Measurements from ENCODE around the gene UBL3.

UBL3 gene

GRCh38 chr13:29832761-29833298 lies 17.6 kb downstream of the UBL3 start:
- Histone ChIP-seq H3K4me3 (ENCODE audit: low read length) (no peak overlapping the region), H3K4me1 (ENCODE audit: control insufficient read depth, insufficient read depth, low read length) (peaks cover 14% of the 10 kb centered on the region), H3K36me3 (ENCODE audit: control insufficient read depth, insufficient read depth, low read length) (no peaks in the 10 kb centered on the region), H3K27me3 (ENCODE audit: control insufficient read depth, insufficient read depth, low read length) (no peaks in the 10 kb centered on the region), H3K9me3 (ENCODE audit: control insufficient read depth, low read length) (no peaks in the 10 kb centered on the region), H3K9ac (ENCODE audit: low read length) (no peak overlapping the region)

DNA sequence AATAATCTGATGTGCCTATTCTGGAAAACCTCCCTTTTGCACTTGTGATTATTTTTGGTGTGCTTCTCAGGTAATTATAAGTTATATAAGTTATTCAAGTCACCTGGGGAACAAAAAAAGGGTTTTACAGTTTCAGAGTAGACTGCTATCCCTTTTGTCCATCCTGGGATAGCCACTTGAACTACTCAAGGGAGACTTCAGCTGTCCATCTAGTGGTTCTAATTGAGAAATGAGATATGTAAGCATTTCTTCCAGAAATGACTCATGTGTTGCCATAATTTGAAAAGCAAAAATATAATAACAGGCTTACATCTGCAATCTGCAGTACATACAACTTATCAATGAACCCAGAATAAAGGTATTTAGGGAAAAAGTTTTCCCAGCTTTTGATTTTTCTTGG lies 20.4 kb downstream of the UBL3 start:
- no peak overlapping the region for H3K9ac ChIP-seq (ENCODE audit: low read length)
- H3K4me1 ChIP-seq (ENCODE audit: control insufficient read depth, insufficient read depth, low read length): peaks cover 14% of the 10 kb centered on the region
- H3K4me3 ChIP-seq (ENCODE audit: low read length): no peak overlapping the region
- H3K36me3 ChIP-seq (ENCODE audit: control insufficient read depth, insufficient read depth, low read length): no peaks in the 10 kb centered on the region
- no peaks in the 10 kb centered on the region for H3K27me3 ChIP-seq (ENCODE audit: control insufficient read depth, insufficient read depth, low read length)
- H3K9me3 ChIP-seq (ENCODE audit: control insufficient read depth, low read length): no peaks in the 10 kb centered on the region

DNA sequence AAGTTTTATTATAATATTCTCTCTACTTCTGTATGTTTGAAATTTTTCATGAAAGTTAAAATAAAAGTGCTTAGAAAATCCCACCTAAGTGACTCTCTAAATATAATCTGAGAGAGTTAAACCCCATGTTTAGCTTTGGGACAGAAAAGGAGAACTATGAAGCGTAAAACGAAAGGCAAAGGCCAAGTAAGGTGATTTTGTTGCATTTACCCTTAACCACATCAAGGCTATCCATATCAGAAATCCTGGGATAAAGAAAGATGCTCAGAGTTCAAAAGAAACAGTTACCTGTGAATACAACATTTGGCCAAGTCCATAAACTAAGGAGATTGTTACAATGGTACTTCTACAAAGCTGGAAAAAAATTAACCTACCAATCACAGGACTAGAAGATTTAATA lies 31.3 kb downstream of the UBL3 start:
- H3K27me3 ChIP-seq (ENCODE audit: control insufficient read depth, insufficient read depth, low read length): no peaks in the 10 kb centered on the region
- no peaks in the 10 kb centered on the region for H3K9me3 ChIP-seq (ENCODE audit: control insufficient read depth, low read length)
- no peaks in the 10 kb centered on the region for H3K4me1 ChIP-seq (ENCODE audit: control insufficient read depth, insufficient read depth, low read length)
- no peak overlapping the region for H3K4me3 ChIP-seq (ENCODE audit: low read length)
- no peaks in the 10 kb centered on the region for H3K36me3 ChIP-seq (ENCODE audit: control insufficient read depth, insufficient read depth, low read length)
- H3K9ac ChIP-seq (ENCODE audit: low read length): no peak overlapping the region

DNA sequence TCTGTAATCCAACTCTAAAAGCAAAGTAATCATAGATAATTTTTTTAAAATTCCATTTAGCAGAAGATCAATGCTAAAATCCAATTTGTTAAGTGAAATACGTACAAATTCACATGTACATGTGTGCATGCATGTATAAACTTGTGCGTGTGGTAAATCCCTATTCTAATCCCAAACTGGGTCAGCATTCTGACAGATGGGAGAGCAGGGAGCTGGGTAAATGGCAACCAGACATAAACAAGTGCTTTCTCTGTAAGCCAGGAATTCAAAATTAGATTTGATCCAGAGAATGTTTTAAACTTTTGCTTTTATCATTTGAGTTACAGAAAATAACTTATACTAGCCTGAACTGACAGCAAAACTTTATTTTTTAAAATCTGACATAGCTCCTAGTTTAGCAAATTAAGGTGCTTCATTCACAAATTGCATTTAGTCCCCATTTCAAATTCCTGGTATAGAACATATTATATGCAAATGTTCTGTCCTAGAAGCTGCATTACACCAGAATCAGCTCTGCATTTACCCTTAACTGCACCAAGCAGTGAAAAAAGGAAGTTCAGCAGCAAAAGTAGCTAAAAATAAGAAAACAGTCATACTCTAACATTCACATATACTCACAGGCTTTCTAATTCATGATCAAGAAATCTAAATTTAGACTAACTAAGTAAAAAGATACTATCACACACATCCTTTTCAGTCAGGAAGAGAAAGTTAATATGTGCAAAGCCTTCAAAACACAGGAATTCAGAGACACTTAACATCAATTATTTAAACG lies 32.6 kb downstream of the UBL3 start:
- Histone ChIP-seq H3K27me3 (ENCODE audit: control insufficient read depth, insufficient read depth, low read length) (no peaks in the 10 kb centered on the region), H3K4me3 (ENCODE audit: low read length) (no peak overlapping the region), H3K9ac (ENCODE audit: low read length) (no peak overlapping the region), H3K4me1 (ENCODE audit: control insufficient read depth, insufficient read depth, low read length) (no peaks in the 10 kb centered on the region), H3K9me3 (ENCODE audit: control insufficient read depth, low read length) (no peaks in the 10 kb centered on the region), H3K36me3 (ENCODE audit: control insufficient read depth, insufficient read depth, low read length) (no peaks in the 10 kb centered on the region)

- Histone ChIP-seq H3K36me3 (ENCODE audit: control insufficient read depth, insufficient read depth, low read length) (no peaks in the 10 kb centered on the region), H3K9ac (ENCODE audit: low read length) (no peak overlapping the region), H3K4me1 (ENCODE audit: control insufficient read depth, insufficient read depth, low read length) (peaks cover 6% of the 10 kb centered on the region), H3K9me3 (ENCODE audit: control insufficient read depth, low read length) (no peaks in the 10 kb centered on the region), H3K4me3 (ENCODE audit: low read length) (no peak overlapping the region), H3K27me3 (ENCODE audit: control insufficient read depth, insufficient read depth, low read length) (no peaks in the 10 kb centered on the region)
Observed at GRCh38 chr13:29816715-29817114, 33.7 kb downstream of the UBL3 start.

- no peaks in the 10 kb centered on the region for H3K36me3 ChIP-seq (ENCODE audit: control insufficient read depth, insufficient read depth, low read length)
- H3K4me1 ChIP-seq (ENCODE audit: control insufficient read depth, insufficient read depth, low read length): peaks cover 19% of the 10 kb centered on the region
- H3K4me3 ChIP-seq (ENCODE audit: low read length): no peak overlapping the region
- no peak overlapping the region for H3K9ac ChIP-seq (ENCODE audit: low read length)
- no peaks in the 10 kb centered on the region for H3K27me3 ChIP-seq (ENCODE audit: control insufficient read depth, insufficient read depth, low read length)
- H3K9me3 ChIP-seq (ENCODE audit: control insufficient read depth, low read length): no peaks in the 10 kb centered on the region
Observed at GRCh38 chr13:29815336-29815735, 35.1 kb downstream of the UBL3 start.

- no peak overlapping the region for H3K9ac ChIP-seq (ENCODE audit: low read length)
- H3K4me3 ChIP-seq (ENCODE audit: low read length): no peak overlapping the region
- H3K4me1 ChIP-seq (ENCODE audit: control insufficient read depth, insufficient read depth, low read length): peaks cover 36% of the 10 kb centered on the region
- no peaks in the 10 kb centered on the region for H3K9me3 ChIP-seq (ENCODE audit: control insufficient read depth, low read length)
- no peaks in the 10 kb centered on the region for H3K36me3 ChIP-seq (ENCODE audit: control insufficient read depth, insufficient read depth, low read length)
- no peaks in the 10 kb centered on the region for H3K27me3 ChIP-seq (ENCODE audit: control insufficient read depth, insufficient read depth, low read length)
Observed at GRCh38 chr13:29810898-29811297, 39.5 kb downstream of the UBL3 start.

- no peaks in the 10 kb centered on the region for H3K36me3 ChIP-seq (ENCODE audit: control insufficient read depth, insufficient read depth, low read length)
- no peak overlapping the region for H3K9ac ChIP-seq (ENCODE audit: low read length)
- no peaks in the 10 kb centered on the region for H3K9me3 ChIP-seq (ENCODE audit: control insufficient read depth, low read length)
- H3K27me3 ChIP-seq (ENCODE audit: control insufficient read depth, insufficient read depth, low read length): no peaks in the 10 kb centered on the region
- H3K4me3 ChIP-seq (ENCODE audit: low read length): no peak overlapping the region
- peaks cover 36% of the 10 kb centered on the region for H3K4me1 ChIP-seq (ENCODE audit: control insufficient read depth, insufficient read depth, low read length)
Observed at GRCh38 chr13:29810145-29810742, 40.2 kb downstream of the UBL3 start.

DNA sequence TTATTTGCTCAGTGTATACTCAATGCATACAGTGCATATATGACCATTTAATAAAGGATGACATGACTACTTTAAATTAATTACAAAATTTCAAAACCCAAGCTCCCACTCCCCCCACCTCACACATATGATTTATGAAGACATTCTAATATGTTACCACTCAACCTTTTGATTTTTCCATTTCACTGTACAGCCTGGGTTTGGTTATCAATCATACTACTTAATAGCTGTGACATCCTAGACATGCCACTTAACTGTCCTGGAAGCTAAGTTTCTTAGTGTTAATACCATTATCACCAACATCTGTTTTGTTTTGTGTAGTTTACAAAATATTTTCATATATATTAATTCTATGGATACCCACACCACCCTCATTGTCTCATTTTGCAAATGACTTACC lies 42.2 kb downstream of the UBL3 start:
- H3K9ac ChIP-seq (ENCODE audit: low read length): no peak overlapping the region
- peaks cover 36% of the 10 kb centered on the region for H3K4me1 ChIP-seq (ENCODE audit: control insufficient read depth, insufficient read depth, low read length)

DNA sequence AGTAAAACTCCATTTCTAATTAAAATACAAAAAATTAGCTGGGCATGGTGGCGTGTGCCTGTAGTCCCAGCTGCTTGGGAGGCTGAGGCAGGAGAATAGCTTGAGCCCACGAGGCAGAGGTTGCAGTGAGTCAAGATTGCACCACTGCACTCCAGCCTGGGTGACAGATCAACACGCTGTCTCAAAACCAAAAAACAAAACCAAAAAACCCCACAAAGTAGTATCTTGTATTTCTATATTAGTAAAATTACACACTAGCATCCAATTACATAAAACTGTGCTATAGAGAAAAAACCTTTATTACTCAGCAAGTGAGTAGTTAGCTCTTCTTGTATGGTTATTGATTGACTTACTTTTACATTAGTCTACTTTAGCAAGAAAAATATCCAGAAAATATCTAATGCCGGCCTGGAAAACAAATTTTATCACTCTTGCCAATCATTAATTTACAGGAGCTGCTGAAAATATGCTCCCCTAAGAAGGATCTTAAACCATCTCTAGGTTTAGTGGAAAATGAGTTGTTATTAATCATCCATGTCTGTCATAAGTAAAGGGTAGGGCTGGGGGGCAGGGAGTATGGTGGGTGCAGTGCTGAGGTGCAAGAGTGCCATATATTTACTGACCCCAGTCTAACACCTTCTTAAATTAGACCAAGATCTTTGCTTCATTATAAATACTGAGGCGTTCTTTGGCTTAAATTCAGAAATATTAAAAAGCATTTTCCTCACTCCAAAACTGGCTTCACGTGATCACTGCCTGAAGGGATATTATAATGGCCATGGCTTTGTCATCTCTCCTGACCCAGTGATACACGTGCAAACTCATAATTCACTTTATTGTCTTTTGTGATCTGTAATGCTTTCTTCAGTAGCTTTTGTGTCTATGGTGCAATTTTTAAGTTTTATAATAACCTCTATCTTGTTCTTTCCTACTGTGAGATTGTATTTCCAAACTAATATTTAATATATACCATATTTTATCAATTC lies 44.1 kb downstream of the UBL3 start:
- no peaks in the 10 kb centered on the region for H3K9me3 ChIP-seq (ENCODE audit: control insufficient read depth, low read length)
- no peaks in the 10 kb centered on the region for H3K36me3 ChIP-seq (ENCODE audit: control insufficient read depth, insufficient read depth, low read length)
- no peaks in the 10 kb centered on the region for H3K27me3 ChIP-seq (ENCODE audit: control insufficient read depth, insufficient read depth, low read length)
- H3K4me1 ChIP-seq (ENCODE audit: control insufficient read depth, insufficient read depth, low read length): peaks cover 26% of the 10 kb centered on the region
- H3K4me3 ChIP-seq (ENCODE audit: low read length): no peak overlapping the region
- H3K9ac ChIP-seq (ENCODE audit: low read length): no peak overlapping the region

More for the DNA sequence above, 42.2 kb downstream of the UBL3 start:
- Histone ChIP-seq H3K27me3 (ENCODE audit: control insufficient read depth, insufficient read depth, low read length) (no peaks in the 10 kb centered on the region), H3K4me3 (ENCODE audit: low read length) (no peak overlapping the region), H3K9me3 (ENCODE audit: control insufficient read depth, low read length) (no peaks in the 10 kb centered on the region), H3K36me3 (ENCODE audit: control insufficient read depth, insufficient read depth, low read length) (no peaks in the 10 kb centered on the region)

GRCh38 chr13:29803221-29803620 lies 47.2 kb downstream of the UBL3 start:
- H3K36me3 ChIP-seq (ENCODE audit: control insufficient read depth, insufficient read depth, low read length): no peaks in the 10 kb centered on the region
- no peaks in the 10 kb centered on the region for H3K9me3 ChIP-seq (ENCODE audit: control insufficient read depth, low read length)
- H3K4me3 ChIP-seq (ENCODE audit: low read length): no peak overlapping the region
- H3K27me3 ChIP-seq (ENCODE audit: control insufficient read depth, insufficient read depth, low read length): no peaks in the 10 kb centered on the region
- H3K9ac ChIP-seq (ENCODE audit: low read length): no peak overlapping the region
- H3K4me1 ChIP-seq (ENCODE audit: control insufficient read depth, insufficient read depth, low read length): peaks cover 5% of the 10 kb centered on the region

Measured in mucosa of stomach (tissue), 1 donor.